Measurements from ENCODE around the gene ZNF296.
"Not testable (repeated sequence)": the region's sequence is repeated elsewhere in the genome, so short reads cannot be mapped to it uniquely, and the experiment has no call there.

Gene ZNF296

GRCh38 chr19:45076029-45076850, at the start of gene ZNF296:
Gene ZNF296, minus strand, starts transcription at chr19:45076478. Its CDS starts 105 bp downstream, at chr19:45076373.
- DNase-seq (ENCODE audit: low spot score) = peak; percentile 84

GRCh38 chr19:45125360-45125759, 49.1 kb upstream of the ZNF296 start:
- DNase-seq (ENCODE audit: low spot score) = no peak

GRCh38 chr19:45124021-45124420, 47.7 kb upstream of the ZNF296 start:
- DNase-seq (ENCODE audit: low spot score) = no peak

GRCh38 chr19:45123440-45123850, 47.2 kb upstream of the ZNF296 start:
- no peak for DNase-seq (ENCODE audit: low spot score)

- no peak for DNase-seq (ENCODE audit: low spot score)
Observed at GRCh38 chr19:45122832-45123231, 46.6 kb upstream of the ZNF296 start.

- no peak for DNase-seq (ENCODE audit: low spot score)
Observed at GRCh38 chr19:45121827-45122345, 45.6 kb upstream of the ZNF296 start.

- no peak for DNase-seq (ENCODE audit: low spot score)
Observed at GRCh38 chr19:45119582-45119981, 43.3 kb upstream of the ZNF296 start.

GRCh38 chr19:45118591-45119355, 42.5 kb upstream of the ZNF296 start:
- not testable (repeated sequence) for DNase-seq (ENCODE audit: low spot score)

- no peak for DNase-seq (ENCODE audit: low spot score)
Observed at GRCh38 chr19:45118106-45118505, 41.8 kb upstream of the ZNF296 start.

- no peak for DNase-seq (ENCODE audit: low spot score)
Observed at GRCh38 chr19:45117671-45118070, 41.4 kb upstream of the ZNF296 start.

- DNase-seq (ENCODE audit: low spot score) = no peak
Observed at GRCh38 chr19:45117167-45117594, 40.9 kb upstream of the ZNF296 start.

GRCh38 chr19:45115809-45116615, 39.7 kb upstream of the ZNF296 start:
- no peak for DNase-seq (ENCODE audit: low spot score)

- no peak for DNase-seq (ENCODE audit: low spot score)
Observed at GRCh38 chr19:45114116-45114515, 37.8 kb upstream of the ZNF296 start.

- DNase-seq (ENCODE audit: low spot score) = no peak
Observed at GRCh38 chr19:45113628-45114027, 37.4 kb upstream of the ZNF296 start.

- DNase-seq (ENCODE audit: low spot score) = no peak
Observed at GRCh38 chr19:45112111-45112827, 36.0 kb upstream of the ZNF296 start.

GRCh38 chr19:45110851-45111266, 34.6 kb upstream of the ZNF296 start:
- DNase-seq (ENCODE audit: low spot score) = no peak

- no peak for DNase-seq (ENCODE audit: low spot score)
Observed at GRCh38 chr19:45107621-45108150, 31.4 kb upstream of the ZNF296 start.

GRCh38 chr19:45106363-45106762, 30.1 kb upstream of the ZNF296 start:
- DNase-seq (ENCODE audit: low spot score) = not testable (repeated sequence)

GRCh38 chr19:45104658-45105349, 28.5 kb upstream of the ZNF296 start:
- no peak for DNase-seq (ENCODE audit: low spot score)

- no peak for DNase-seq (ENCODE audit: low spot score)
Observed at GRCh38 chr19:45103508-45104319, 27.4 kb upstream of the ZNF296 start.
